GM12873 (cell line): ENCODE data around the gene IFNA5.

Experiments used
- CTCF ChIP-seq: IDR thresholded peaks from 2 replicates; pipeline ENCODE4 v1.5.1; 2012; ENCODE audit warnings: low read depth, mild to moderate bottlenecking, moderate library complexity, low read length, control low read depth; ENCODE audit not compliant: insufficient read depth; ENCODE audit errors: missing control alignments

IFNA5 gene

GRCh38 chr9:21305213-21305612 is at the start of gene IFNA5:
Gene IFNA5, minus strand, starts transcription at chr9:21305313. Its CDS starts 57 bp downstream, at chr9:21305256.
- TF ChIP-seq CTCF = no peak

DNA sequence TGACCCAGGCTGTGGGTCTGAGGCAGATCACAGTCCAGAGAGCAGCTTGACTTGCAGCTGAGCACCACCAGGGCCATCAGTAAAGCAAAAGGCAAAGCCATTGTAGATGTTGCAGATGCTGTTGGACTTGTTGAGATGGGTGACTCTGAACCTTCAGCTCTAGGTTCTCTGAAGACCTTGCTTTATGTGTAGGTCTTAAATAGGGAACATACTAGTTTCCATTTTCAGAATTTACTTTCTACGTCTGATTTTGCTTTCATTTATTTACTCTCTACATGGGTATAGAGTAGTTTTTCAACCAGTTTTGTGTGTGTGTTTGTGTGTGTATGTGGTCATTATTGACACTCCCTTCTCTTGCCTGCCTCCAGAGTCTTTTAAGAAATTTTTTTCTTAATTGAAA is 45.7 kb upstream of the IFNA5 start, which contains the start of gene IFNA6:
Gene IFNA6 (minus strand): TSS at position 101 of the 400 bp plus-strand sequence. CDS start 0 bp downstream, at position 101.
- no peak for TF ChIP-seq CTCF

DNA sequence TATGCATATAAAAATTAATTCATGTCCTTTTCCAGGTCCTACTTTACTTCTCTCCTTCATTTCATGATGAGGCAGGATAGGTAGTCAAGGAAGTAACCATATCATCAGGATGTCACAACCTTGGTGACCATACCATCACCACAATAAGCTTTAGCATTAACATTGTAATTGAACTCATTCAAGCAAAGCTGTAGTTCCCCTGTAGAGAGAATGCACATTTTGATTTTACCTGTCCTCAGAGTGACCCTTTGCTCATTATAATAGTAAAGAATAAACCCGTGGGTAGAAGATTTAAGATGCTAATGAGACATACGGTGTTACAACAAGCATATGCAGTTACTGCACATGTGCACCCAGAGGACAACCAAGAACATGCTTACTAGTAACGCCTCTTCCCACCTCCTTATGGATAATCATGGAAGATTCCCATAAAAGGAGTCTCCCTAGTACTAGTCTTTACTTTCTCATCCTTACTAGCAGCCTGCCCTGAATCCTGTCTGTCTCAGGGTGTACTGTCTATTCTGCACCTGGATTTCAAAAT is 43.4 kb upstream of the IFNA5 start:
- TF ChIP-seq CTCF = no peak

DNA sequence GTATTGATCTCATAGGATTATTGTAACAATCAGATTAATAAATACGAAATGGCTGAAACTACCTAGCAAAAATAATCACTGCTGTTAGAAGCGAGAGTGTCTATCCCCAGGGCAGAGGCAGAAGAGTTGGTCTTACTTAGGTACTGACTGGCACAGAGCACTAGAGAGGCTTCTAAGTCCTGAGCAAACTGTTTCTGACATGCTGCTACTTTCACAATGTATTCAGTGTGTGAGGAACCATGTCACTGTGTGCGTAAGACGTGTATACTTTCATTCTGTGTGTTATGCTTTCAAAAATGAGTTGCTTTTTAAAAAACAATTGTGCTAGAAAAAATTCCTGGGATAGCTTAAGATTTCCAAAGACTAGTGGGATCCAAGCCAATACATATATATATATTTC is 35.6 kb upstream of the IFNA5 start:
- TF ChIP-seq CTCF = no peak

- TF ChIP-seq CTCF = no peak
These were observed 31.3 kb upstream of the IFNA5 start for GRCh38 chr9:21336457-21336856.

- no peak for TF ChIP-seq CTCF
These were observed 29.9 kb upstream of the IFNA5 start, which contains the start of gene KLHL9 for GRCh38 chr9:21334701-21335632. Gene KLHL9, minus strand, starts transcription at chr9:21335404. Its CDS starts 545 bp downstream, at chr9:21334859.

- TF ChIP-seq CTCF = no peak
These were observed 28.1 kb upstream of the IFNA5 start for GRCh38 chr9:21333226-21333625.
